GM23338 (cell line): ENCODE data around the gene NEDD4.

ENCODE experiments used
- CREB1 ChIP-seq: fragments of 250-450 bp; sonication (Bioruptor Pico); IDR thresholded peaks from 2 replicates; pipeline ENCODE4 v1.5.0; 2020; ENCODE audit warnings: low read depth, mild to moderate bottlenecking, moderate library complexity
- CTCF ChIP-seq, 2 experiments: fragments of 200-600 bp in 1 of 2; sonication (generic) in 1 of 2; conservative IDR thresholded peaks; 2 replicates each; pipeline versions ENCODE4 v1.5.1 to v1.6.1; 2016 to 2017; ENCODE audit warnings: antibody characterized with exemption in 2 of 2, low read depth in 2 of 2, mild to moderate bottlenecking in 2 of 2, moderate library complexity in 1 of 2
- ETS1 ChIP-seq: IDR thresholded peaks from 2 replicates; pipeline ENCODE4 v1.6.1; 2016; ENCODE audit warnings: antibody characterized with exemption
- EZH2 ChIP-seq: fragments of 200-600 bp; sonication (generic); IDR thresholded peaks from one replicate; pipeline ENCODE4 v1.8.0; 2017; ENCODE audit warnings: antibody characterized with exemption, mild to moderate bottlenecking, low read depth; ENCODE audit not compliant: unreplicated experiment
- EZH2phosphoT487 ChIP-seq: fragments of 200-600 bp; sonication (generic); IDR thresholded peaks from one replicate; pipeline ENCODE4 v1.8.1; 2018; ENCODE audit warnings: antibody characterized with exemption; ENCODE audit not compliant: unreplicated experiment
- JUNB ChIP-seq: IDR thresholded peaks from one replicate; pipeline ENCODE4 v1.6.1; 2016; ENCODE audit warnings: antibody characterized with exemption; ENCODE audit not compliant: unreplicated experiment
- NANOG ChIP-seq: IDR thresholded peaks from 2 replicates; pipeline ENCODE4 v1.6.1; 2016; ENCODE audit warnings: antibody characterized with exemption, borderline replicate concordance
- POLR2AphosphoS5 ChIP-seq: IDR thresholded peaks from 2 replicates; pipeline ENCODE4 v1.6.1; 2016; ENCODE audit warnings: antibody characterized with exemption, low read depth
- REST ChIP-seq: IDR thresholded peaks from one replicate; pipeline ENCODE4 v1.6.1; 2018; ENCODE audit warnings: antibody characterized with exemption; ENCODE audit not compliant: unreplicated experiment
- STAT1 ChIP-seq: IDR thresholded peaks from one replicate; pipeline ENCODE4 v1.6.1; 2016; ENCODE audit warnings: antibody characterized with exemption; ENCODE audit not compliant: unreplicated experiment
- ZNF114 ChIP-seq: fragments of 250-450 bp; sonication (Bioruptor Pico); IDR thresholded peaks from 2 replicates; pipeline ENCODE4 v1.5.0; 2020; ENCODE audit warnings: mild to moderate bottlenecking, moderate library complexity
- ZNF331 ChIP-seq: fragments of 250-450 bp; sonication (Bioruptor Pico); IDR thresholded peaks from 2 replicates; pipeline ENCODE4 v1.5.0; 2020; ENCODE audit warnings: low read depth, mild to moderate bottlenecking, moderate library complexity

GRCh38 chr15:55981582-55982249, 11.7 kb downstream of the NEDD4 start:
- TF ChIP-seq CTCF (conservative IDR thresholded peaks at IDR 0.05; ENCODE audit: low read depth in 2 of 2) = no peak
- TF ChIP-seq EZH2phosphoT487 = no peak
- no peak for TF ChIP-seq ZNF114
- TF ChIP-seq POLR2AphosphoS5 = no peak
- TF ChIP-seq CREB1 (CRISPR knock-in tag) = no peak
- no peak for TF ChIP-seq EZH2
- no peak for TF ChIP-seq JUNB
- no peak for TF ChIP-seq ETS1
- TF ChIP-seq REST = no peak
- TF ChIP-seq NANOG = no peak
- no peak for TF ChIP-seq ZNF331 (CRISPR knock-in tag)
- TF ChIP-seq STAT1 = no peak
